ENCODE measurements around the gene FAM124A. TPM values are rescaled to one million over a fixed set of nuclear protein-coding genes. Genes with fewer than 3 reads are reported as not detected.

FAM124A gene
- total and polyA plus RNA-seq, 7 donors: 0.23 to 18.3 (median 11.7) TPM

- no peaks in the 10 kb centered on the region for H3K4me1 ChIP-seq
- no peaks in the 10 kb centered on the region for H3K27me3 ChIP-seq
- 75 to 82% methylated on average over 14 of the region's 14 CpGs for WGBS, 2 donors
These were observed 102.7 kb downstream of the FAM124A start for GRCh38 chr13:51324714-51325420.

DNA sequence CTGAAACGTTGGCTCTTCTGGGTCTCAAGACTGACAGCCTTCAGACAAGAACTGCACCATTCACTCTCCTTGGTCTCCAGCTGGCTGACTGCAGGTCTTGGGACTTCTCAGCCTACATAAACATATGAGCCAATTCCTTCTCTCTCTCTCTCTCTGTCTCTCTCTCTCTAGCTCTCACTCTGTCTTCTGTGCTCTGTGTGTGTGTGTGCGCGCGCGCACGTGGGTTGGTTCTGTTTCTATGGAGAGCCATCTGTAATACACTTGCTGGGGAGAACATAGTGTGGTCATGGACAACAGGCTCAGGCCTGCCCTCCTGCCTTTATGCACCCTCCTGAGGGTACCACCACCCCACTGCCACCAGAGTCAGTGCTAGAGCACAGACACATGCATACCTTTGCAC lies 103.6 kb downstream of the FAM124A start:
- Histone ChIP-seq H3K36me3 (no peaks in the 10 kb centered on the region), H3K9me3 (no peaks in the 10 kb centered on the region), H3K27ac (no peak overlapping the region), H3K4me3 (no peak overlapping the region), H3K27me3 (no peaks in the 10 kb centered on the region), H3K4me1 (no peaks in the 10 kb centered on the region)
- DNase-seq: no peak
- intact Hi-C loops (cut with DNase I): no loop called here
- 94 to 95% methylated on average over 6 of the region's 6 CpGs for WGBS, 2 donors
- TF ChIP-seq, protein P1, sequence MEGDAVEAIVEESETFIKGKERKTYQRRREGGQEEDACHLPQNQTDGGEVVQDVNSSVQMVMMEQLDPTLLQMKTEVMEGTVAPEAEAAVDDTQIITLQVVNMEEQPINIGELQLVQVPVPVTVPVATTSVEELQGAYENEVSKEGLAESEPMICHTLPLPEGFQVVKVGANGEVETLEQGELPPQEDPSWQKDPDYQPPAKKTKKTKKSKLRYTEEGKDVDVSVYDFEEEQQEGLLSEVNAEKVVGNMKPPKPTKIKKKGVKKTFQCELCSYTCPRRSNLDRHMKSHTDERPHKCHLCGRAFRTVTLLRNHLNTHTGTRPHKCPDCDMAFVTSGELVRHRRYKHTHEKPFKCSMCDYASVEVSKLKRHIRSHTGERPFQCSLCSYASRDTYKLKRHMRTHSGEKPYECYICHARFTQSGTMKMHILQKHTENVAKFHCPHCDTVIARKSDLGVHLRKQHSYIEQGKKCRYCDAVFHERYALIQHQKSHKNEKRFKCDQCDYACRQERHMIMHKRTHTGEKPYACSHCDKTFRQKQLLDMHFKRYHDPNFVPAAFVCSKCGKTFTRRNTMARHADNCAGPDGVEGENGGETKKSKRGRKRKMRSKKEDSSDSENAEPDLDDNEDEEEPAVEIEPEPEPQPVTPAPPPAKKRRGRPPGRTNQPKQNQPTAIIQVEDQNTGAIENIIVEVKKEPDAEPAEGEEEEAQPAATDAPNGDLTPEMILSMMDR (IDR thresholded peaks at IDR 0.05): no peak
- TF ChIP-seq EP300 (IDR thresholded peaks at IDR 0.05) (no peak), POLR2A (IDR thresholded peaks at IDR 0.05) (no peak), POLR2AphosphoS5 (IDR thresholded peaks at IDR 0.05) (no peak)

More at GRCh38 chr13:51324714-51325420, 102.7 kb downstream of the FAM124A start:
- DNase-seq: no peak
- Histone ChIP-seq H3K36me3 (no peaks in the 10 kb centered on the region), H3K4me3 (no peak overlapping the region), H3K9me3 (no peaks in the 10 kb centered on the region), H3K27ac (no peak overlapping the region)
- intact Hi-C loops (cut with DNase I): no loop called here
- TF ChIP-seq POLR2A (IDR thresholded peaks at IDR 0.05) (no peak), EP300 (IDR thresholded peaks at IDR 0.05) (no peak), POLR2AphosphoS5 (IDR thresholded peaks at IDR 0.05) (no peak)
- TF ChIP-seq, protein P1 (IDR thresholded peaks at IDR 0.05): no peak

DNA sequence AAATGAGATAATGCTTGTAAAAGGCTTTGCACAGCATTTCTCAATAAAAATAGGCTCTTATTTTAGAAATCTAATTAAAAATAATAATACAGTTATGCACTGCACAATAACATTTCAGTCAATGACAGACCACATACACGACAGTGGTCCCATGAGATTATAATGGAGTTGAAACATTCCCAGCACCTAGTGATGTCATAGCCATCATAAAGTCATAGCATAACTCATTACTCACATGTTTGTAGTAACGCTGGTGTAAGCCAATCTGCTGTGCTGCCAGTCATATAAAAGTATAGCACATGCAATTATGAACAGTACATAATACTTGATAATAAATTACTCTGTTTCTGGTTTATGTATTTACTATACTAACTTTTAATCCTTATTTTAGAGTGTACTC lies 104.6 kb downstream of the FAM124A start:
- Histone ChIP-seq H3K4me1 (no peaks in the 10 kb centered on the region), H3K36me3 (no peaks in the 10 kb centered on the region), H3K4me3 (no peak overlapping the region), H3K9me3 (no peaks in the 10 kb centered on the region), H3K27me3 (no peaks in the 10 kb centered on the region), H3K27ac (no peak overlapping the region)
- 70 to 89% methylated on average over 2 of the region's 2 CpGs for WGBS, 2 donors
- intact Hi-C loops (cut with DNase I): no loop called here
- DNase-seq: no peak
- TF ChIP-seq POLR2AphosphoS5 (IDR thresholded peaks at IDR 0.05) (no peak), POLR2A (IDR thresholded peaks at IDR 0.05) (no peak), EP300 (IDR thresholded peaks at IDR 0.05) (no peak)
- TF ChIP-seq, protein P1 (IDR thresholded peaks at IDR 0.05): no peak

GRCh38 chr13:51327961-51328360 lies 105.8 kb downstream of the FAM124A start:
- Histone ChIP-seq H3K4me1 (no peaks in the 10 kb centered on the region), H3K27me3 (no peaks in the 10 kb centered on the region), H3K36me3 (no peaks in the 10 kb centered on the region), H3K4me3 (no peak overlapping the region), H3K9me3 (no peaks in the 10 kb centered on the region), H3K27ac (no peak overlapping the region)
- DNase-seq: no peak
- 95 to 96% methylated on average over 2 of the region's 2 CpGs for WGBS, 2 donors
- TF ChIP-seq, protein P1 (IDR thresholded peaks at IDR 0.05): no peak
- TF ChIP-seq EP300 (IDR thresholded peaks at IDR 0.05) (no peak), POLR2A (IDR thresholded peaks at IDR 0.05) (no peak), POLR2AphosphoS5 (IDR thresholded peaks at IDR 0.05) (no peak)
- intact Hi-C loops (cut with DNase I): no loop called here

DNA sequence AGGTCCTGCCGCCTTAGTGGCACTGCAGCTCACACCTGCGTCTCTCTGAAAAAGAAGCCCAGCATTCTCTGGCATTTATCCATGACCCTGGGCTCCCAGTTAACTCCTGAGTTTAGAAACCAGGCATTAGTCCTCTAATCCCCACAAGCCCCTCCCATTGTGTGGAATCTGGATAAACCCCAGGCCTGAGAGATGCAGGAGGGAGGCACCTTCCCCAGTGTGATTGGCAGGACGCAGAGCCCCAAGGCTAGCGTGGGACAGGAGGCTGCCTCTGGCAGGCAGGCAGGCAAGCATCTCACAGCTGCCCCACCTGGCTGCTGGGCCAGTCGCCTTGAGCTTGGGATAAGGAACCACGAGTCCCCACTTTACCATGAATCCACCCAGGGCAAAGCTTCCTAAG lies 106.3 kb downstream of the FAM124A start:
- Histone ChIP-seq H3K9me3 (no peaks in the 10 kb centered on the region), H3K27me3 (no peaks in the 10 kb centered on the region), H3K27ac (no peak overlapping the region), H3K4me3 (no peak overlapping the region), H3K36me3 (no peaks in the 10 kb centered on the region), H3K4me1 (no peaks in the 10 kb centered on the region)
- intact Hi-C loops (cut with DNase I): no loop called here
- WGBS, 2 donors: 85 to 86% methylated on average over 6 of the region's 6 CpGs
- no peak for DNase-seq
- TF ChIP-seq POLR2A (IDR thresholded peaks at IDR 0.05): no peak
- TF ChIP-seq EP300 (IDR thresholded peaks at IDR 0.05): no peak
- no peak for TF ChIP-seq POLR2AphosphoS5 (IDR thresholded peaks at IDR 0.05)
- TF ChIP-seq, protein P1 (IDR thresholded peaks at IDR 0.05): no peak
